Mesothelial cell of epicardium (in vitro differentiated cells): ENCODE results near the gene MAP4. TPM values are rescaled to one million over a fixed set of nuclear protein-coding genes. Genes with fewer than 3 reads are reported as not detected.
"Not testable (repeated sequence)": the region's sequence is repeated elsewhere in the genome, so short reads cannot be mapped to it uniquely, and the experiment has no call there.

Experiments
- DNase-seq, 2 experiments: peaks; one replicate each; pipeline ENCODE4 v3.0.0; 2021; ENCODE audit warnings: low spot score in 2 of 2; ENCODE audit not compliant: unreplicated experiment in 2 of 2
- H3K27ac Mint-ChIP-seq: 2 replicates; pipeline ENCODE4 v1.8.0; 2021; ENCODE audit warnings: mixed read lengths
- H3K27me3 Mint-ChIP-seq: 2 replicates; pipeline ENCODE4 v1.8.0; 2021; ENCODE audit warnings: low read depth, mixed read lengths
- H3K36me3 Mint-ChIP-seq: 2 replicates; pipeline ENCODE4 v1.8.0; 2021; ENCODE audit warnings: mixed read lengths
- H3K4me1 Mint-ChIP-seq: 2 replicates; pipeline ENCODE4 v1.8.0; 2021; ENCODE audit warnings: mixed read lengths
- H3K4me3 Mint-ChIP-seq: 2 replicates; pipeline ENCODE4 v1.8.0; 2021; ENCODE audit warnings: mild to moderate bottlenecking, moderate library complexity, mixed read lengths
- H3K9me3 Mint-ChIP-seq: 2 replicates; pipeline ENCODE4 v1.8.0; 2021; ENCODE audit warnings: mixed read lengths
- total RNA-seq: library from RNA; stranded (reverse); gene quantifications from 3 replicates; pipeline ENCODE4 v1.2.1, GENCODE V29; 2021
- TF ChIP-seq, protein P1 (sequence below): fragments of 200-600 bp; sonication (generic); IDR thresholded peaks from one replicate; pipeline ENCODE4 v1.5.0; 2021; ENCODE audit warnings: antibody characterized with exemption; ENCODE audit not compliant: unreplicated experiment

Gene MAP4
- total RNA-seq, 1 donor from 2014 or later: 153 TPM

DNA sequence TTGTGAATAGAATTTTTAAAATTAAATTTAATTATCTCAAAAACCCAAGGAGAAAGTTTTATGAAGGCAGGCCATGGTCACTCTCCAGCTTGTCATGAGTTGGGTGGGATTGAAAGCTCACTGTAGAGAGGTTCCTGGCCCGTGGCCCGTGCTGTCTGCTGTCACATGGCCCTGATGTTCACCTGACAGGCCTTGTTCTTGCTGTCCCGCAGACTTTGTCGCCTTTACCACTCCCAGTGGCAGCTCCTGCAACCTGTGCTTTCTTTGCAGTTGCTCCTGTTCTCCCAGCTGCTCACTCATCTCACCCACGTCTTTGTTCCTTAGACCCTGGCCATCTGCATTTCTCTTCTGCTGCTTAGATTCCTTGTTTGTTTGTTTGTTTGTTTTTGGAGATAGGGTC, 177.7 kb downstream of the MAP4 start:
- no peaks in the 10 kb centered on the region for H3K27me3 Mint-ChIP-seq
- H3K9me3 Mint-ChIP-seq: no peaks in the 10 kb centered on the region
- TF ChIP-seq, protein P1, sequence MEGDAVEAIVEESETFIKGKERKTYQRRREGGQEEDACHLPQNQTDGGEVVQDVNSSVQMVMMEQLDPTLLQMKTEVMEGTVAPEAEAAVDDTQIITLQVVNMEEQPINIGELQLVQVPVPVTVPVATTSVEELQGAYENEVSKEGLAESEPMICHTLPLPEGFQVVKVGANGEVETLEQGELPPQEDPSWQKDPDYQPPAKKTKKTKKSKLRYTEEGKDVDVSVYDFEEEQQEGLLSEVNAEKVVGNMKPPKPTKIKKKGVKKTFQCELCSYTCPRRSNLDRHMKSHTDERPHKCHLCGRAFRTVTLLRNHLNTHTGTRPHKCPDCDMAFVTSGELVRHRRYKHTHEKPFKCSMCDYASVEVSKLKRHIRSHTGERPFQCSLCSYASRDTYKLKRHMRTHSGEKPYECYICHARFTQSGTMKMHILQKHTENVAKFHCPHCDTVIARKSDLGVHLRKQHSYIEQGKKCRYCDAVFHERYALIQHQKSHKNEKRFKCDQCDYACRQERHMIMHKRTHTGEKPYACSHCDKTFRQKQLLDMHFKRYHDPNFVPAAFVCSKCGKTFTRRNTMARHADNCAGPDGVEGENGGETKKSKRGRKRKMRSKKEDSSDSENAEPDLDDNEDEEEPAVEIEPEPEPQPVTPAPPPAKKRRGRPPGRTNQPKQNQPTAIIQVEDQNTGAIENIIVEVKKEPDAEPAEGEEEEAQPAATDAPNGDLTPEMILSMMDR: no peak
- H3K4me3 Mint-ChIP-seq: no peak overlapping the region
- DNase-seq: no peak
- H3K4me1 Mint-ChIP-seq: peaks cover 3% of the 10 kb centered on the region
- peaks cover 39% of the 10 kb centered on the region for H3K36me3 Mint-ChIP-seq
- H3K27ac Mint-ChIP-seq: no peak overlapping the region

DNA sequence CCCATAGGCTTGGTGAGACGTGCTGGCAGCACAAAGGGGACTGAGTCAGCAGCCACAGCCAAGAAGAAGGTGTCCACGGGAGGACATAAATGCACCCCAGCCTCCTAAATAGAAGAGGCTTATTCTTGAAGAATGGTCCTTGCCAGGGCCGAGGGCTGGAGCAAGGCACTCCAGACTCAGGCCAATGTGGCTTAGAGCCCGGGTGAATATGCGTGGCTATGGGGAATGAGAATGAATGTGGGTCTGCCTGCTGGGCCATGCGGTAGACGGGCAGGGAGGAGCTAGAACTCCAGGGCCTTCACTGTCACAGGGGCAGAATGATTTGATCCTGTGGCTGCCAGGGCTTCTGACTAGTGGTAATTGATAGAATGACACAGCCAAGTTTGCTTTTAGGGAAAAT, 179.2 kb downstream of the MAP4 start:
- Mint-ChIP-seq H3K36me3 (peaks cover 41% of the 10 kb centered on the region), H3K27ac (no peak overlapping the region), H3K27me3 (no peaks in the 10 kb centered on the region), H3K4me1 (peaks cover 1% of the 10 kb centered on the region), H3K4me3 (no peak overlapping the region), H3K9me3 (no peaks in the 10 kb centered on the region)
- TF ChIP-seq, protein P1: no peak
- no peak for DNase-seq

DNA sequence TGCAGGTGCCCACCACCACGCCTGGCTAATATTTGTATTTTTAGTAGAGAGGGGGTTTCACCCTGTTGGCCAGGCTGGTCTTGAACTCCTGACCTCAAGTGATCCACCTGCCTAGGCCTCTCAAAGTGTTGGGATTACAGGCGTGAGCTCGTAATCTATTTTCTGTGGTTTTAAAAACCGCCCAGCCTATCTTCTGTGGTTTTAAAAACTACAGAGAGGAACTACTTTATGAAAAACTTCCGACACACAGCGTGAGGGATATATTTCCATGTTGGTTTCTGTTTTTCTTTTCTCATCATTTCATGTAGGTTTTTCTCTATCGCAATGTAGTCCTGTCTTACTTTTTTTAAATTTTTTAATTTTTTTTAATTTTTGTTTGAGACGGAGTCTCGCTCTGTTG, 186.7 kb downstream of the MAP4 start:
- not testable (repeated sequence) for H3K9me3 Mint-ChIP-seq, H3K4me3 Mint-ChIP-seq, H3K27ac Mint-ChIP-seq, DNase-seq, H3K27me3 Mint-ChIP-seq
- peaks cover 38% of the 10 kb centered on the region for H3K36me3 Mint-ChIP-seq
- H3K4me1 Mint-ChIP-seq: peaks cover 18% of the 10 kb centered on the region

DNA sequence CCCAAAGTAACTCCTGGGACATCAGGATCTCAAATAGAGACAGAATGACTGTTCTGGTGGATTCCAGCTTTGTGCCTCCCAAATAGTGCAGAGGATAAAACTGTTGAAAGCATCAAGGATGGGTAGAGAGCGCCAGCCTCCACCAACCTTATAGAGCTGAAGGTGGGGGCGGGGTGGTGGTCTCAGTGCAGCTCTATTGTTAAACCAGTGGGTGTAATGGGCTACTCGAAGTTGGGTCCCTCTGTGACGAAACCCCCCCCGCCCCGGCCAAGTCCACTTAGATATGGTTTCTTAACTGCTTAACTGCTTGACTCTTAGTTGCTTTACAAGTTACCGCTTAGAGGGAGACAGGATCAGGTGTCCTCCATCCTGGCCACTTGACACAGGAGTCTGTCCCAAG, 190.6 kb downstream of the MAP4 start:
- DNase-seq: no peak
- peaks cover 20% of the 10 kb centered on the region for H3K4me1 Mint-ChIP-seq
- H3K4me3 Mint-ChIP-seq: peak overlapping the region; percentile 86
- TF ChIP-seq, protein P1: no peak
- peaks cover 26% of the 10 kb centered on the region for H3K36me3 Mint-ChIP-seq
- H3K27ac Mint-ChIP-seq: peak overlapping the region; percentile 88
- H3K9me3 Mint-ChIP-seq: no peaks in the 10 kb centered on the region
- no peaks in the 10 kb centered on the region for H3K27me3 Mint-ChIP-seq

DNA sequence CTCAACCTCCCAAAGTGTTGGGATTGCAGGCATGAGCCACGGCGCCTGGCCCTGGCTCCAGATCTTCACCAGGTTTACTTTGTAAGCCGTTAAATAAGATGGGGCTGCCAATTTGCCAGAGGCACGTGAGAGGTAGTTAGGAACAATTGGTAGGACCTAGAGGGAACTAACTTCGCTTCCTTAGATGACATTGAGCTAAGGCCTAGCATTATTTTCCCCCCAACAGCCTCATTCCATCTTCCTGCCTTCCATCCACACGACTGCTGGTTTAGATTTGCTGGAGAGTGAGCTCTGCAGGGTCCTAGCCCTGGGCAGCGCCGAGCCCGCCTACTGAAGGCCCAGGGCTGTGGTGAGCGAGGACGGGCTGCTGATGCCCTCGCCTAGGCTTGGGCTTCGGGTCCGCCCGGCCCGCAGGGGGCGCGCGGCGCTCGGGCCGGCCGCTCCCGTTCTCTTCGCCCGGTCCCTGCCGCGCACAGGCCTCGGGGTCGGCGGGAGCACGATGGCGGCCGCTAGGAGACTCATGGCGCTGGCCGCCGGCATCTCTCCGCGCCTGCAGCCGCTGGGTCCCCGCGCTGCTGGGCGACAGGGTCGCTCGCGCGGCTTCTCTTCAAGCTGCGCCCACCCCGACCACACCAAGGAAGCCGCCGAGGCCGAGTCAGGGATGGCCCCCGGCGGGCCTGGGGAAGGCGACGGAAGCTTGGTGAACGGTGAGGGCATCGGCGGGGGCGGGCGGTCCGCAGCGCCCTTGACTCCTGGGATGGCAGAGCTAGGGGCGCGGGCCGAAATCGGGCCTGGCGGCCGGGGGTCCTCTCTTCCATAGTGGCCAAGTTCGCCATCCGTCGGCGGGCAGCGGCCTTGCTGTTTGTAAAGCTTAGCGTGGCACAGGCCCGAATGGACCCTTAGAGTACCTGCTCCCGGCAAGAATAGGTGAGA, 191.4 kb downstream of the MAP4 start:
- Mint-ChIP-seq H3K9me3 (no peaks in the 10 kb centered on the region), H3K4me3 (peak overlapping the region; percentile 86), H3K4me1 (peaks cover 20% of the 10 kb centered on the region), H3K27ac (peak overlapping the region; percentile 89), H3K36me3 (peaks cover 25% of the 10 kb centered on the region), H3K27me3 (no peaks in the 10 kb centered on the region)
- TF ChIP-seq, protein P1: peak; percentile 78
- peak; percentile 57 to 81 for DNase-seq

DNA sequence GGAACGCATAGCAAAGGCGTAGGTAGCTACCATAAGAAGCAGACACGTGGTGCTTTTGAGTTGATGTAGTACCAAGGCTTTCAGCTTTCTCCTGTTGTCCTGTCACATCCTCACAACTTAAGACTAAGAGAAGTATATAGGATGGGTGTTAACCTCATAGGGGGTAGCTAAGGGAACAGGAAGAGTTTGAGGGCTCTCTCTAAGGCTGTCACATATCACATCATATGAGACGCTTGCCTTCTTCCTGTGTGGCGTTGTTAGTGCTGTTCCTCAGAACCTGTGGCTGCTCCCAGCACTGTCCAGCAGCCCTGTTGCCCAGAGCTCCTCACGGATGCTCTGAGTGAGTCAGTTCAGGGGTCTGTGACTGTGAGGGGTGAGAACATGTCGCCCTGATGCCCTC, 198.6 kb downstream of the MAP4 start:
- no peak overlapping the region for H3K4me3 Mint-ChIP-seq
- H3K36me3 Mint-ChIP-seq: peaks cover 30% of the 10 kb centered on the region
- no peaks in the 10 kb centered on the region for H3K27me3 Mint-ChIP-seq
- H3K9me3 Mint-ChIP-seq: no peaks in the 10 kb centered on the region
- no peak for DNase-seq
- TF ChIP-seq, protein P1: no peak
- no peaks in the 10 kb centered on the region for H3K4me1 Mint-ChIP-seq
- H3K27ac Mint-ChIP-seq: no peak overlapping the region
